PFSK-1 (cell line): Measurements from ENCODE around the gene TMEM94.

Source experiments
- FOXP2 ChIP-seq: optimal IDR thresholded peaks from 2 replicates; pipeline ENCODE3; 2011; ENCODE audit warnings: borderline replicate concordance, control low read depth, inconsistent platforms; ENCODE audit not compliant: insufficient read depth; ENCODE audit errors: extremely low read length, extremely low read depth
- POLR2AphosphoS5 ChIP-seq: IDR thresholded peaks from 2 replicates; pipeline ENCODE4 v1.6.1; 2012; ENCODE audit warnings: low read depth, mild to moderate bottlenecking, control low read depth, low read length, moderate library complexity
- SIN3A ChIP-seq: IDR thresholded peaks from 2 replicates; pipeline ENCODE4 v1.6.1; 2012; ENCODE audit warnings: mild to moderate bottlenecking, low read length, moderate library complexity, borderline replicate concordance; ENCODE audit not compliant: insufficient read depth
- TAF1 ChIP-seq: IDR thresholded peaks from 2 replicates; pipeline ENCODE4 v1.6.1; 2012; ENCODE audit warnings: low read length, control low read depth, borderline replicate concordance; ENCODE audit not compliant: insufficient read depth
- TF ChIP-seq, protein P1 (sequence below), 2 experiments: IDR thresholded peaks; 2 replicates each; pipeline versions ENCODE4 v1.6.1 to v1.8.0; 2011 to 2012; ENCODE audit warnings: low read depth in 2 of 2, low read length in 2 of 2, control low read depth in 1 of 2, inconsistent platforms in 1 of 2, mild to moderate bottlenecking in 1 of 2, moderate library complexity in 1 of 2; ENCODE audit not compliant: insufficient read depth in 1 of 2

TMEM94 gene

GRCh38 chr17:75509528-75510258 is 53.3 kb downstream of the TMEM94 start:
- no peak for TF ChIP-seq FOXP2
- TF ChIP-seq SIN3A, result no peak
- no peak for TF ChIP-seq TAF1
- no peak for TF ChIP-seq POLR2AphosphoS5
- TF ChIP-seq, protein P1, sequence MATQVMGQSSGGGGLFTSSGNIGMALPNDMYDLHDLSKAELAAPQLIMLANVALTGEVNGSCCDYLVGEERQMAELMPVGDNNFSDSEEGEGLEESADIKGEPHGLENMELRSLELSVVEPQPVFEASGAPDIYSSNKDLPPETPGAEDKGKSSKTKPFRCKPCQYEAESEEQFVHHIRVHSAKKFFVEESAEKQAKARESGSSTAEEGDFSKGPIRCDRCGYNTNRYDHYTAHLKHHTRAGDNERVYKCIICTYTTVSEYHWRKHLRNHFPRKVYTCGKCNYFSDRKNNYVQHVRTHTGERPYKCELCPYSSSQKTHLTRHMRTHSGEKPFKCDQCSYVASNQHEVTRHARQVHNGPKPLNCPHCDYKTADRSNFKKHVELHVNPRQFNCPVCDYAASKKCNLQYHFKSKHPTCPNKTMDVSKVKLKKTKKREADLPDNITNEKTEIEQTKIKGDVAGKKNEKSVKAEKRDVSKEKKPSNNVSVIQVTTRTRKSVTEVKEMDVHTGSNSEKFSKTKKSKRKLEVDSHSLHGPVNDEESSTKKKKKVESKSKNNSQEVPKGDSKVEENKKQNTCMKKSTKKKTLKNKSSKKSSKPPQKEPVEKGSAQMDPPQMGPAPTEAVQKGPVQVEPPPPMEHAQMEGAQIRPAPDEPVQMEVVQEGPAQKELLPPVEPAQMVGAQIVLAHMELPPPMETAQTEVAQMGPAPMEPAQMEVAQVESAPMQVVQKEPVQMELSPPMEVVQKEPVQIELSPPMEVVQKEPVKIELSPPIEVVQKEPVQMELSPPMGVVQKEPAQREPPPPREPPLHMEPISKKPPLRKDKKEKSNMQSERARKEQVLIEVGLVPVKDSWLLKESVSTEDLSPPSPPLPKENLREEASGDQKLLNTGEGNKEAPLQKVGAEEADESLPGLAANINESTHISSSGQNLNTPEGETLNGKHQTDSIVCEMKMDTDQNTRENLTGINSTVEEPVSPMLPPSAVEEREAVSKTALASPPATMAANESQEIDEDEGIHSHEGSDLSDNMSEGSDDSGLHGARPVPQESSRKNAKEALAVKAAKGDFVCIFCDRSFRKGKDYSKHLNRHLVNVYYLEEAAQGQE (IDR thresholded peaks at IDR 0.05; ENCODE audit: insufficient read depth in 1 of 2, low read depth in 2 of 2, low read length in 2 of 2), result no peak

- TF ChIP-seq SIN3A, result no peak
- TF ChIP-seq, protein P1 (IDR thresholded peaks at IDR 0.05; ENCODE audit: insufficient read depth in 1 of 2, low read depth in 2 of 2, low read length in 2 of 2), result no peak
- TF ChIP-seq POLR2AphosphoS5, result no peak
- TF ChIP-seq FOXP2, result no peak
- no peak for TF ChIP-seq TAF1
These were observed 54.8 kb downstream of the TMEM94 start for GRCh38 chr17:75511270-75511609.

GRCh38 chr17:75511610-75512575 is 55.5 kb downstream of the TMEM94 start:
- TF ChIP-seq, protein P1 (IDR thresholded peaks at IDR 0.05; ENCODE audit: insufficient read depth in 1 of 2, low read depth in 2 of 2, low read length in 2 of 2), result no peak
- TF ChIP-seq SIN3A (no peak), FOXP2 (no peak), TAF1 (no peak)

DNA sequence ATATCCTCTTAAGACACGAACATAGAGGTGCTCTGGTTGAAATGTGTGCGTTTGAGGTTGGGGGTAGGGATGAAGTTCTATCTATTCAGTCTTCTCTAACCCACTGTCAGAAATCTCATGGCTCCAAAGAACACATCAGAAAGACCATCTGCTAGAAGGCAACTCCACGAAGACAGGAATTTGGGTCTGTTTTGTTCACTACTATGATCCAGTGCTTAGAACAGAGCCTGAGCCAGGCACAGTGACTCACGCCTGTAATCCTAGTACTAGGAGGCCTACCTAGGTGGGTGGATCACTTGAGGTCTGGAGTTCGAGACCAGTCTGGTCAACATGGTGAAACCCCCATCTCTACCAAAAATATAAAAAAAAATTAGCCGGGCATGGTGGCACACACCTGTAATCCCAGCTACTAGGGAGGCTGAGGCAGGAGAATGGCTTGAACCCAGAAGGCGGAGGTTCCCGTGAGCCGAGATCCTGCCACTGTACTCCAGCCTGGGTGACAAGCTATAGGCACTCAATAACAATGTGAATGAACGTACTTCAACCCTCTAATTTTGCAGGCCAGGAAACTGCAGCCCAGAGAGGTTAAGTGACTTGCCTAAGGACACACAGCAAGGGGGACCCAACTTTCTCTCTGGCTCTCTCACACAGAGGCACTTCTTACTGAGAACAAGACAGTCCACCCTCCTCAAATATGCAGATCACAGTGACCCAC is 56.6 kb downstream of the TMEM94 start:
- TF ChIP-seq POLR2AphosphoS5 (no peak), SIN3A (no peak), FOXP2 (no peak), TAF1 (no peak)

DNA sequence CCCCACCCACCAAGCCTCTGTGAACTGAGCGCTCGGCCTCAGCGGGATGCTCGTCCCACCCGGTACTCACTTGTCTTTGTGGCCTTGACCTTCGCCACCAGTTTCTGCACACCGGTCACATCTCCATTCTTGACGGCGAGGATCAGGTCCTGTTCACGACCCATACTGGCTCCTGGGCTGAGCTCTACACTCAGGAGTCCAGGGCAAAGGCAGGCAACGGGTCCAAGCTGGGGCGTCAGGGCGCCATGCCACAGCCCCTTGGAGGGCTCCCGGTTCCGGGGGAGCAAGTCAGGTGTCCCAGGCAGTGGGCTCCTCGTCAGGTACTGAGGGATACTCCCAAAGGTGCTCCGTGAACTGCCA is 57.2 kb downstream of the TMEM94 start:
- TF ChIP-seq TAF1 (no peak), POLR2AphosphoS5 (no peak), FOXP2 (no peak), SIN3A (no peak)
- TF ChIP-seq, protein P1 (IDR thresholded peaks at IDR 0.05; ENCODE audit: insufficient read depth in 1 of 2, low read depth in 2 of 2, low read length in 2 of 2), result no peak
